Measurements from ENCODE around the gene ARL8B. TPM values are rescaled to one million over a fixed set of nuclear protein-coding genes. Genes with fewer than 3 reads are reported as not detected.

Gene ARL8B
- total RNA-seq, 1 donor from 2014 or later: 35.7 TPM

GRCh38 chr3:5195605-5196004 is 73.5 kb downstream of the ARL8B start:
- Mint-ChIP-seq H3K4me1 (peaks cover 28% of the 10 kb centered on the region), H3K36me3 (ENCODE audit: low read depth) (peaks cover 16% of the 10 kb centered on the region)

GRCh38 chr3:5197022-5197421 is 74.9 kb downstream of the ARL8B start:
- H3K36me3 Mint-ChIP-seq (ENCODE audit: low read depth): peaks cover 18% of the 10 kb centered on the region
- no peak for DNase-seq (ENCODE audit: low read depth, low spot score)
- H3K27ac Mint-ChIP-seq (ENCODE audit: unreplicated experiment): no peak overlapping the region
- H3K27me3 Mint-ChIP-seq (ENCODE audit: low read depth): no peaks in the 10 kb centered on the region
- H3K4me1 Mint-ChIP-seq: peaks cover 22% of the 10 kb centered on the region
- no peak for TF ChIP-seq CTCF (conservative IDR thresholded peaks at IDR 0.05)
- H3K9me3 Mint-ChIP-seq: no peaks in the 10 kb centered on the region
- no peak overlapping the region for H3K4me3 Mint-ChIP-seq

More at GRCh38 chr3:5195605-5196004, 73.5 kb downstream of the ARL8B start:
- Mint-ChIP-seq H3K27ac (ENCODE audit: unreplicated experiment) (no peak overlapping the region), H3K27me3 (ENCODE audit: low read depth) (no peaks in the 10 kb centered on the region), H3K4me3 (no peak overlapping the region), H3K9me3 (no peaks in the 10 kb centered on the region)
- TF ChIP-seq CTCF (conservative IDR thresholded peaks at IDR 0.05): no peak
- no peak for DNase-seq (ENCODE audit: low read depth, low spot score)

GRCh38 chr3:5197470-5198312 is 75.6 kb downstream of the ARL8B start:
- peak overlapping the region; percentile 14 for H3K27ac Mint-ChIP-seq (ENCODE audit: unreplicated experiment)
- H3K9me3 Mint-ChIP-seq: no peaks in the 10 kb centered on the region
- TF ChIP-seq CTCF (conservative IDR thresholded peaks at IDR 0.05): no peak
- DNase-seq (ENCODE audit: low read depth, low spot score): no peak
- H3K27me3 Mint-ChIP-seq (ENCODE audit: low read depth): no peaks in the 10 kb centered on the region
- H3K4me1 Mint-ChIP-seq: peaks cover 16% of the 10 kb centered on the region
- peaks cover 20% of the 10 kb centered on the region for H3K36me3 Mint-ChIP-seq (ENCODE audit: low read depth)
- no peak overlapping the region for H3K4me3 Mint-ChIP-seq

GRCh38 chr3:5198313-5198677 is 76.2 kb downstream of the ARL8B start:
- Mint-ChIP-seq H3K4me3 (no peak overlapping the region), H3K27ac (ENCODE audit: unreplicated experiment) (no peak overlapping the region), H3K36me3 (ENCODE audit: low read depth) (peaks cover 20% of the 10 kb centered on the region), H3K27me3 (ENCODE audit: low read depth) (no peaks in the 10 kb centered on the region), H3K9me3 (no peaks in the 10 kb centered on the region), H3K4me1 (peaks cover 16% of the 10 kb centered on the region)
- TF ChIP-seq CTCF (conservative IDR thresholded peaks at IDR 0.05): no peak
- no peak for DNase-seq (ENCODE audit: low read depth, low spot score)

GRCh38 chr3:5198986-5199731 is 77.1 kb downstream of the ARL8B start:
- Mint-ChIP-seq H3K4me1 (peaks cover 16% of the 10 kb centered on the region), H3K9me3 (no peaks in the 10 kb centered on the region), H3K36me3 (ENCODE audit: low read depth) (peaks cover 20% of the 10 kb centered on the region), H3K4me3 (no peak overlapping the region), H3K27me3 (ENCODE audit: low read depth) (no peaks in the 10 kb centered on the region), H3K27ac (ENCODE audit: unreplicated experiment) (no peak overlapping the region)
- no peak for TF ChIP-seq CTCF (conservative IDR thresholded peaks at IDR 0.05)
- no peak for DNase-seq (ENCODE audit: low read depth, low spot score)

Measured in neural crest cell (in vitro differentiated cells).